ENCODE data around the gene TFEB.
"Not testable (repeated sequence)": the region's sequence is repeated elsewhere in the genome, so short reads cannot be mapped to it uniquely, and the experiment has no call there.

The TFEB gene

DNA sequence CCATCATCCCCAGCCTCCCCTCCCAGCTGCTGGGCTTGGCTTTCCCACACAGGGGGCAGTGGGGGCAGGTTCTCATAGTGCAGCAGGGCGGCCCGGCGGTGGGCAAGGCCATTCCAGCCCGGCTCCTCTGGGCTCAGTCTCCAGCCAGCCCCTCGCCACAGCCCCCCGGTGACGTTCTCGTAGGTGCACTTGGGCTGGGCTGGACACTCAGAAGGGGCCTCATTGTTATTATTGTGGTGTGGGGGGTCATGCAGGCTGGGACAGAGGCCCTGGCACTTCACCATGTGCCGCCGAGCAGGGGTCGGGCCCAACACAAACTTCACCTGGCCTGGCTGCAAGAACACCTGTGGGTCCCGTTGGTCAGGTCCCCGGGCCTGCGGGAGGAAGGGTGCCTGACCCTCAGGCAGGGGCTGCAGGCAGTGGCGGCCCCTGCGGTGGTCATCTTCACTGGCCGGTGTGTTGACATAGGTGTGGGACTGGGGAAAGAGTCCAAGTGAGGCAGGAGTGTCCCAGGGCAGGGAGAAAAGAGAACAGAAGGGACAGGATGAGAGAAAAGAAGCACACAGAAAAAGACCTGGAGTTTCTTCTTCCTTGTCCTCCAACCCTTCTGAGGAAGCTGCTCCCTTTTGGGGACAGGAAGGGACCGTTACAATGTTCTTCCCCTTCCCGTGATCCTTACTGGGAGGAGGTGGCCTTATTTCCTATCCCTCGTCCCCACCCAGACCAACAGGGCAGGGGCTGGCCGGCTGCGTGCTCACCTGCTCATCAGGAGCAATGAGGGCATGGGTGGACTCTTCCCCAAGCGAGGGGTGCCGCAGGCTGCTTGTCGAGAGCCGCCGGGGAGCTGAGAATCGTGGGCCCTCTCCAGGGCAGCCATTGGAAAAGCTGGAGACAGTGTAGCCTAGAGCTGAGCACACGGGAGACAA is 35.9 kb upstream of the TFEB start:
- no peak overlapping the region for H3K4me3 ChIP-seq (ENCODE audit: control insufficient read depth, low read depth, low read length)
- no peak for DNase-seq (ENCODE audit: low read depth)
- TF ChIP-seq, protein P1, sequence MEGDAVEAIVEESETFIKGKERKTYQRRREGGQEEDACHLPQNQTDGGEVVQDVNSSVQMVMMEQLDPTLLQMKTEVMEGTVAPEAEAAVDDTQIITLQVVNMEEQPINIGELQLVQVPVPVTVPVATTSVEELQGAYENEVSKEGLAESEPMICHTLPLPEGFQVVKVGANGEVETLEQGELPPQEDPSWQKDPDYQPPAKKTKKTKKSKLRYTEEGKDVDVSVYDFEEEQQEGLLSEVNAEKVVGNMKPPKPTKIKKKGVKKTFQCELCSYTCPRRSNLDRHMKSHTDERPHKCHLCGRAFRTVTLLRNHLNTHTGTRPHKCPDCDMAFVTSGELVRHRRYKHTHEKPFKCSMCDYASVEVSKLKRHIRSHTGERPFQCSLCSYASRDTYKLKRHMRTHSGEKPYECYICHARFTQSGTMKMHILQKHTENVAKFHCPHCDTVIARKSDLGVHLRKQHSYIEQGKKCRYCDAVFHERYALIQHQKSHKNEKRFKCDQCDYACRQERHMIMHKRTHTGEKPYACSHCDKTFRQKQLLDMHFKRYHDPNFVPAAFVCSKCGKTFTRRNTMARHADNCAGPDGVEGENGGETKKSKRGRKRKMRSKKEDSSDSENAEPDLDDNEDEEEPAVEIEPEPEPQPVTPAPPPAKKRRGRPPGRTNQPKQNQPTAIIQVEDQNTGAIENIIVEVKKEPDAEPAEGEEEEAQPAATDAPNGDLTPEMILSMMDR (IDR thresholded peaks at IDR 0.05; ENCODE audit: control insufficient read depth, insufficient read depth, low read depth, low read length, missing control alignments): no peak

DNA sequence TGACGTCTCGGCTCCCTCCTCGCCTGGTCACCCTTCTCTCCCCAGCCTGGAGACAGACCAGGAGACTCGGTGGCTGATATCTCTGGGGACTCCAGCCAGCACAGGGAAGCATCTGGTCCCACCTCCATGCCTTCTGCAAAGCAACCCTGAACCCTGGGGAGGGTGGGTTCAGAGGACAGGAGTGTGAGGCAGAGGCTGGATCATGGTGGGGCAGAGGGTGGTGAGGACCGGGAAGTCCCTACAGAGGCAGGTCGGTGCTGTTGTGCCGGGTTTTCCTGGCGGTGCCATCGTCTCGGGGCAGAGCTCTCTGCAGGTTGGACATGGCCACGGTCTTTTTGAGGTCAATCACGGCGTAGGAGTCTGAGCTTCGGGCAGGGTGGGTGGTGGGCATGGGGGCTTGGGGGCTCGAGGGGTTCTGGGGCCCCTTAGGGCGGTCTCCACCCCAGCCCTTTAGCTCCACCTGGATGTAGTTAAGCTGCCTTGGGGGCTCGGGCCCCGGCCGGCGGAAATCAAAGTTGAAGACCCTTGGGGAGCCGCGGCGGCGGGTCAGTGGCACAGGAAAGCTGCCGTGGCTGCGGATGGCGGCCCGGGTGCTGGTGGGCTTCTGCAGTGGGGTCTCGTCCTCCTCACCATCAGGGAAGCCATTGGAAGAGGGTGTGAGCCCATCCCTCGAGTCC is 35.1 kb upstream of the TFEB start:
- DNase-seq (ENCODE audit: low read depth): no peak
- TF ChIP-seq, protein P1 (IDR thresholded peaks at IDR 0.05; ENCODE audit: control insufficient read depth, insufficient read depth, low read depth, low read length, missing control alignments): no peak
- no peak overlapping the region for H3K4me3 ChIP-seq (ENCODE audit: control insufficient read depth, low read depth, low read length)

DNA sequence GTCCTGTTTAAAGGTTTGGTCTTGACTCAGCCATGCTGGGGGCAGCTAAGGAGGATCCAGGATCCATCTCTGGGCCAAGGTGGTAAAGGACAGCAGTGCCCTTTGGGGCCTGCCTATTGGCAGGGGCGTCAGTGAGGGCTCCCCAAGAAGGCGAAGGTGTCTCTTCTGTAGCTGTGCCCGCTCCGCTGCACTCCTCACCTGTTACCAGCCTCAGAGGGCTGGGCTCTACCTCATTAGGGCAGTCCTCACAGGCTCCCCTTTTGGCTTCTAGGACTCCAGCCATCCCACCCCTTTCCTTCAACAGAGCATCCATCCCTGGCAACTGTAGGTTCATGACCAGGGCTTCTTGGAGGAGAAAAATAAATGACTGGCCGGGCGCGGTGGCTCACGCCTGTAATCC is 34.0 kb upstream of the TFEB start:
- TF ChIP-seq, protein P1 (IDR thresholded peaks at IDR 0.05; ENCODE audit: control insufficient read depth, insufficient read depth, low read depth, low read length, missing control alignments): no peak
- no peak for DNase-seq (ENCODE audit: low read depth)
- H3K4me3 ChIP-seq (ENCODE audit: control insufficient read depth, low read depth, low read length): no peak overlapping the region

DNA sequence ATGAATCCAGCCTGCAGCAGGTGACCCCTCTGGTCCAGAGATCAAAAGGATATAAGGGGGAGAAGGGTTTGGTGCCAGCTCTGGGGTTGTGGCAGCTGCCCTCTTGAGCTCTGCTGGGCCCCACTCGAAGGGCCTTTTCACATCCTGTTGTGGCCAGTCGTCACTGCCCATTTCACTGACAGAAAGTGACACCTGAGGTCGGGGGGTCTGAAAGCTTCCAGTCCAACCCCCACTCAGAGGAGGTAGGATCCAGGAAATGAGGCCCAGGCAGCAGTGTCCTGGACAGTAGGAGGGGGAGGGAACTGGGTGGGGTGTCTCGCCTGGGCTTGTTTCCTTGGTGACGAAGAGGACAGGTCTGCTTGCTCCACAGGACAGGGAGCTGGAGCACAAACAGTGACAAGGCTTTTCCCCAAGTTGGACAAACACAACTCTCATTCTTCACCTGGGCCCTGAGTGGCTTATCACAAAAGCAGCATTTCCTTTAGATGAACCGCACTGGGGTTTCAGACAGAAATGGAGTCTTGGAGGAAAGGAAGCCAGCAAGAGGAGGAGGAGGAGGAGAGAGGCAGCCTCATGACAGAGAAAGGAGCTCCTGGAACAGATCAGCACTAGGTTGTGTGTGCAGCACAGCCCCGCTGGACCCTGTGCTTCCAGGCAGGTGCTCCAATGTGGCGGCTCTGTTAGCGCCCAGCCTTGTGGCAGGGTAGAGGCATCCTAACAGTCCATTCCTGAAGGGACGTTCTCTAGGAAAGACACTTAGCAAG is 33.3 kb upstream of the TFEB start:
- TF ChIP-seq, protein P1 (IDR thresholded peaks at IDR 0.05; ENCODE audit: control insufficient read depth, insufficient read depth, low read depth, low read length, missing control alignments): no peak
- H3K4me3 ChIP-seq (ENCODE audit: control insufficient read depth, low read depth, low read length): no peak overlapping the region
- DNase-seq (ENCODE audit: low read depth): no peak

DNA sequence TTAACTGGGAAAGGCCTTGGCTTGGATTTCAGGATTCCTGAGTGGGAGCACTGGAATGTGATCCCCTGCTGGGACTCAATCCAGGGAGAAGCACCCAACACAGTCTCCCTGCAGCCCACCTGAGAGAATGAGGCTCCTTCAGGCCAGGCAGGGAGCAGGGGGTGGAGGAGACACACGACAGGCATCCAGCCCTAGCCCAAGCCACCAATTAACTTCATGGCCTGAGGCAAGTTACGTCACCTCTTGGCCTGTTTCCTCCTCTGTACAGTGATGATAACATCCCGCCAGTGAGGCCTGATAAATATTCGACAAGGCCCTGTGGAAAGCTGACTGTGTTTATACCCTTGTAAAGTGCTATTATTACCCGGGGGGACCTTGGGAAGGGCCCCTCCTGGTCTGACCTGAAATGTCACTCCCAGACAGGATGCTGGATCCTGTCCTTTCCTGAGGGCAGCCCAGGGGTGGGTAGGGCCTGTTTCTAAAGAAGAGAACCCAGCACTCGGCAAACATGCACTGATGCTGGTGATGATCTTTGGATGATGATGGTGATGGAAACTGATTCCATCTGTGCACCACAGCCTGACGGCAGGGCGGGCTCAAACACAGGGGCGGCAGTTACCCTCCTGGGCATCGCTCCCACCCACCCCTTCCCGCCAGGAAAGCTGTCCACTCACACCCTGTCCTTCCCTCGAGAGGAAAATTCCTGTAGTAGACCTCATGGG is 31.9 kb upstream of the TFEB start:
- DNase-seq (ENCODE audit: low read depth): peak; percentile 75
- TF ChIP-seq, protein P1 (IDR thresholded peaks at IDR 0.05; ENCODE audit: control insufficient read depth, insufficient read depth, low read depth, low read length, missing control alignments): no peak
- H3K4me3 ChIP-seq (ENCODE audit: control insufficient read depth, low read depth, low read length): no peak overlapping the region

DNA sequence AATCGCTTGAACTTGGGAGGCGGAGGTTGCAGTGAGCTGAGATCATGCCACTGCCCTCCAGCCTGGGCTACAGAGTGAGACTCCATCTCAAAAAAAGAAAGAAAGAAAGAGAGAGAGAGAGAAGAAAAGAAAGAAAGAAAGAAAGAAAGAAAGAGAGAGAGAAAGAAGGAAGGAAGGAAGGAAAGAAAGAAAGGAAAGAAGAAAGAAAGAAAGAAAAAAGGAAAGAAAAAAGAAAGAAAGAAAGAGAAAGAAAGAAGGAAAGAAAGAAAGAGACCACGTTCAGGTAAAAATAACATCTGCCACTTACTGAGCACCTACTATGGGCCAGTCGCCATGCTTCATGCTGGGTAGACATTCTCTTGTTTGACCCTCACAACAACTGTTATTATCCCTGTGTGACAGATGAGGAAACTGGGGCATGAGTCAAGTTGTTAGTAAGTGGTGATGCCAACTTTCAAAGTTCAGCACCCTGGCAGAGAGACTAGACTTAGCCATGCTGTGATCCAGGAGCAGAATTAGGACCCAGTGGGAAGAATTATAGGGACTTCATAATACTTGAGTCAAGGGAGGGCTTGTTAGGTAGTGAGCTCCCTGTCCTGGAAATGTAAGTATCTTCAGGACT is 30.7 kb upstream of the TFEB start:
- not testable (repeated sequence) for DNase-seq (ENCODE audit: low read depth); H3K4me3 ChIP-seq (ENCODE audit: control insufficient read depth, low read depth, low read length)

All from AG09309 (cell line).